Naive thymus-derived CD4-positive, alpha-beta T cell (primary cell): Measurements from ENCODE around the gene UMPS. TPM values are rescaled to one million over a fixed set of nuclear protein-coding genes. Genes with fewer than 3 reads are reported as not detected.

Experiments
- ATAC-seq: fragments of 150-1000 bp; cut with Tn5 transposase; 2 replicates; pipeline ENCODE4 v1.10.0; 2021; ENCODE audit warnings: mild to moderate bottlenecking, moderate library complexity
- CTCF ChIA-PET: fragments of 350-600 bp; sonication (Branson Sonifier 250); formaldehyde crosslinking; loops from one replicate; lab custom pipeline; 2021; ENCODE audit warnings: antibody characterized with exemption; lab: Charles Lee
- POLR2A ChIA-PET: fragments of 350-600 bp; sonication (Branson Sonifier 250); formaldehyde crosslinking; loops from one replicate; lab custom pipeline; 2021; ENCODE audit warnings: antibody characterized with exemption, inconsistent platforms; lab: Charles Lee
- DNase-seq, 9 donors: peaks; one replicate each; pipeline versions ENCODE4 v3.0.0 to v3.0.0-alpha.2; 2020 to 2022; ENCODE audit warnings: mixed read lengths in 1 of 9
- H3K27ac ChIP-seq: one replicate; pipeline ENCODE4 v1.7.0; 2013; ENCODE audit warnings: mild to moderate bottlenecking, low read depth, low read length, moderate library complexity
- H3K27me3 ChIP-seq, 2 donors: one replicate each; pipeline ENCODE4 v1.7.0; 2013; ENCODE audit warnings: low read length in 2 of 2, mild to moderate bottlenecking in 2 of 2, moderate library complexity in 2 of 2; ENCODE audit not compliant: control insufficient read depth in 2 of 2, insufficient read depth in 2 of 2
- H3K36me3 ChIP-seq, 3 experiments: 1 replicate in 2 of 3; 2 replicates in 1 of 3; pipeline ENCODE4 v1.7.0; 2013; ENCODE audit warnings: low read length in 3 of 3, mild to moderate bottlenecking in 3 of 3, moderate library complexity in 1 of 3; ENCODE audit not compliant: insufficient read depth in 3 of 3, control insufficient read depth in 2 of 3
- H3K4me1 ChIP-seq, 2 donors: one replicate each; pipeline ENCODE4 v1.7.0; 2013; ENCODE audit warnings: low read length in 2 of 2, mild to moderate bottlenecking in 2 of 2, moderate library complexity in 1 of 2; ENCODE audit not compliant: control insufficient read depth in 2 of 2, insufficient read depth in 2 of 2
- H3K4me3 ChIP-seq: 2 replicates; pipeline ENCODE4 v1.7.0; 2013; ENCODE audit warnings: mild to moderate bottlenecking, low read length
- H3K9me3 ChIP-seq, 3 experiments: 1 replicate in 2 of 3; 2 replicates in 1 of 3; pipeline ENCODE4 v1.7.0; 2013; ENCODE audit warnings: low read length in 3 of 3; ENCODE audit not compliant: control insufficient read depth in 2 of 3
- H3K27ac Mint-ChIP-seq, 9 donors: one replicate each; pipeline ENCODE4 v1.8.0; 2020 to 2022; ENCODE audit warnings: mixed read lengths in 9 of 9, mild to moderate bottlenecking in 8 of 9, moderate library complexity in 5 of 9, inconsistent platforms in 2 of 9
- H3K27me3 Mint-ChIP-seq, 5 donors: one replicate each; pipeline ENCODE4 v1.8.0; 2021 to 2022; ENCODE audit warnings: mixed read lengths in 5 of 5, mild to moderate bottlenecking in 1 of 5
- H3K36me3 Mint-ChIP-seq, 5 donors: one replicate each; pipeline ENCODE4 v1.8.0; 2020 to 2022; ENCODE audit warnings: mixed read lengths in 5 of 5, mild to moderate bottlenecking in 3 of 5, inconsistent platforms in 1 of 5
- H3K4me1 Mint-ChIP-seq, 7 donors: one replicate each; pipeline ENCODE4 v1.8.0; 2020 to 2022; ENCODE audit warnings: mixed read lengths in 7 of 7, mild to moderate bottlenecking in 3 of 7, inconsistent platforms in 1 of 7
- H3K4me3 Mint-ChIP-seq, 10 donors: one replicate each; pipeline ENCODE4 v1.8.0; 2020 to 2022; ENCODE audit warnings: mild to moderate bottlenecking in 10 of 10, mixed read lengths in 10 of 10, moderate library complexity in 6 of 10, inconsistent platforms in 2 of 10
- H3K9me3 Mint-ChIP-seq, 11 donors: one replicate each; pipeline ENCODE4 v1.8.0; 2020 to 2022; ENCODE audit warnings: mixed read lengths in 11 of 11, mild to moderate bottlenecking in 4 of 11, inconsistent platforms in 1 of 11, moderate library complexity in 1 of 11
- intact Hi-C, 2 donors: fragments of 100-400 bp; cut with micrococcal nuclease; formaldehyde crosslinking; loops; one replicate each; pipeline ENCODE4 v1.15.1; 2023
- polyA plus RNA-seq, 2 donors: library from polyadenylated mRNA; unstranded; fragments of 300-500 nt; fragmentation: Illumina TruSeq; gene quantifications; one replicate each; pipeline ENCODE4 v1.2.3, GENCODE V29; 2021
- total RNA-seq, 6 experiments: library from RNA in 5 of 6; stranded (reverse) in 5 of 6; gene quantifications; 1 replicate in 5 of 6; 2 replicates in 1 of 6; pipeline ENCODE4 v1.2.3 and lab custom pipeline; 2021 to 2026

Gene UMPS
- total and polyA plus RNA-seq, 7 experiments from 2014 or later = 13.2 to 41.8 (median 24.8) TPM

GRCh38 chr3:124769462-124769861 is 39.2 kb downstream of the UMPS start:
- ATAC-seq (no peak), DNase-seq (no peak)
- H3K27me3 ChIP-seq = no peaks in the 10 kb centered on the region
- H3K4me1 ChIP-seq = no peaks in the 10 kb centered on the region
- H3K36me3 ChIP-seq = no peaks in the 10 kb centered on the region
- no peak overlapping the region for H3K27ac ChIP-seq
- Mint-ChIP-seq H3K27ac (no peak overlapping the region), H3K27me3 (peaks cover 0 to 29% (median 16%) of the 10 kb centered on the region in 5 donors), H3K9me3 (no peaks in the 10 kb centered on the region), H3K36me3 (no peaks in the 10 kb centered on the region), H3K4me3 (no peak overlapping the region), H3K4me1 (no peaks in the 10 kb centered on the region)
- intact Hi-C loops = loop anchor here in 1 of 2 donors (10.0 kb wide), 1 partner anchor 375 kb away; no protein-coding TSS in a partner anchor
- ChIA-PET CTCF (interaction anchor here (1.6 to 2.7 kb wide), 2 partner anchors 8 to 132 kb away, joined by 6 to 10 read pairs; no protein-coding TSS in a partner anchor), POLR2A (no interaction called here)
- H3K4me3 ChIP-seq = no peak overlapping the region
- H3K9me3 ChIP-seq = no peaks in the 10 kb centered on the region

GRCh38 chr3:124770336-124771082 is 40.3 kb downstream of the UMPS start:
- POLR2A ChIA-PET = no interaction called here

GRCh38 chr3:124771083-124771445 is 40.8 kb downstream of the UMPS start:
- Mint-ChIP-seq H3K4me3 (no peak overlapping the region), H3K4me1 (no peaks in the 10 kb centered on the region), H3K27ac (no peak overlapping the region), H3K9me3 (no peaks in the 10 kb centered on the region), H3K36me3 (no peaks in the 10 kb centered on the region), H3K27me3 (peaks cover 0 to 29% (median 20%) of the 10 kb centered on the region in 5 donors)
- no peaks in the 10 kb centered on the region for H3K9me3 ChIP-seq
- H3K4me1 ChIP-seq = no peaks in the 10 kb centered on the region
- ATAC-seq = no peak
- DNase-seq = no peak
- no peak overlapping the region for H3K4me3 ChIP-seq
- ChIA-PET POLR2A (no interaction called here), CTCF (interaction anchor here (1.6 to 2.7 kb wide), 2 partner anchors 10 to 130 kb away, joined by 6 to 10 read pairs; no protein-coding TSS in a partner anchor)
- intact Hi-C loops = no loop called here
- no peaks in the 10 kb centered on the region for H3K27me3 ChIP-seq
- H3K36me3 ChIP-seq = no peaks in the 10 kb centered on the region
- H3K27ac ChIP-seq = no peak overlapping the region

More at GRCh38 chr3:124770336-124771082, 40.3 kb downstream of the UMPS start:
- peaks cover 0 to 29% (median 20%) of the 10 kb centered on the region in 5 donors for H3K27me3 Mint-ChIP-seq
- H3K4me3 ChIP-seq = no peak overlapping the region
- no peaks in the 10 kb centered on the region for H3K4me1 ChIP-seq
- no peak overlapping the region for H3K4me3 Mint-ChIP-seq
- ATAC-seq (no peak), DNase-seq (no peak)
- no peak overlapping the region for H3K27ac ChIP-seq
- no peak overlapping the region for H3K27ac Mint-ChIP-seq
- H3K27me3 ChIP-seq = no peaks in the 10 kb centered on the region
- no peaks in the 10 kb centered on the region for H3K36me3 Mint-ChIP-seq
- no peaks in the 10 kb centered on the region for H3K36me3 ChIP-seq
- H3K4me1 Mint-ChIP-seq = no peaks in the 10 kb centered on the region
- CTCF ChIA-PET = interaction anchor here (1.6 to 2.7 kb wide), 2 partner anchors 9 to 131 kb away, joined by 6 to 10 read pairs; no protein-coding TSS in a partner anchor
- no peaks in the 10 kb centered on the region for H3K9me3 Mint-ChIP-seq
- intact Hi-C loops = no loop called here
- no peaks in the 10 kb centered on the region for H3K9me3 ChIP-seq

GRCh38 chr3:124772081-124772831 is 42.0 kb downstream of the UMPS start:
- H3K27me3 ChIP-seq = no peaks in the 10 kb centered on the region
- Mint-ChIP-seq H3K27ac (no peak overlapping the region), H3K36me3 (no peaks in the 10 kb centered on the region), H3K4me3 (no peak overlapping the region), H3K27me3 (peaks cover 0 to 29% (median 18%) of the 10 kb centered on the region in 5 donors), H3K9me3 (no peaks in the 10 kb centered on the region), H3K4me1 (no peaks in the 10 kb centered on the region)
- no peak for ATAC-seq
- no peaks in the 10 kb centered on the region for H3K36me3 ChIP-seq
- intact Hi-C loops = no loop called here
- no peak overlapping the region for H3K27ac ChIP-seq
- POLR2A ChIA-PET = interaction anchor here (0.6 kb wide), 1 partner anchor 52 kb away, joined by 3 read pairs; no protein-coding TSS in a partner anchor
- no peaks in the 10 kb centered on the region for H3K9me3 ChIP-seq
- H3K4me1 ChIP-seq = no peaks in the 10 kb centered on the region
- CTCF ChIA-PET = interaction anchor here (2.7 kb wide), 1 partner anchor 129 kb away, joined by 10 read pairs; no protein-coding TSS in a partner anchor
- DNase-seq = no peak
- H3K4me3 ChIP-seq = no peak overlapping the region

- no peak overlapping the region for H3K4me3 ChIP-seq
- no peaks in the 10 kb centered on the region for H3K9me3 ChIP-seq
- Mint-ChIP-seq H3K27ac (no peak overlapping the region), H3K4me1 (no peaks in the 10 kb centered on the region), H3K9me3 (no peaks in the 10 kb centered on the region), H3K27me3 (peaks cover 0 to 35% (median 20%) of the 10 kb centered on the region in 5 donors), H3K36me3 (no peaks in the 10 kb centered on the region), H3K4me3 (no peak overlapping the region)
- POLR2A ChIA-PET = no interaction called here
- no peaks in the 10 kb centered on the region for H3K27me3 ChIP-seq
- H3K27ac ChIP-seq = no peak overlapping the region
- CTCF ChIA-PET = interaction anchor here (0.6 kb wide), 1 partner anchor 37 kb away, joined by 3 read pairs; no protein-coding TSS in a partner anchor
- H3K4me1 ChIP-seq = no peaks in the 10 kb centered on the region
- intact Hi-C loops = no loop called here
- ATAC-seq (no peak), DNase-seq (no peak)
- H3K36me3 ChIP-seq = no peaks in the 10 kb centered on the region
Observed at GRCh38 chr3:124773351-124774326, 43.4 kb downstream of the UMPS start.

- H3K9me3 ChIP-seq = no peaks in the 10 kb centered on the region
- no peak overlapping the region for H3K27ac ChIP-seq
- DNase-seq (no peak), ATAC-seq (no peak)
- no peak overlapping the region for H3K4me3 Mint-ChIP-seq
- ChIA-PET CTCF (interaction anchor here (0.6 kb wide), 1 partner anchor 13 kb away, joined by 3 read pairs; no protein-coding TSS in a partner anchor), POLR2A (no interaction called here)
- no peaks in the 10 kb centered on the region for H3K4me1 ChIP-seq
- H3K36me3 ChIP-seq = no peaks in the 10 kb centered on the region
- no peaks in the 10 kb centered on the region for H3K36me3 Mint-ChIP-seq
- H3K27me3 Mint-ChIP-seq = peaks cover 0 to 35% (median 21%) of the 10 kb centered on the region in 5 donors
- intact Hi-C loops = no loop called here
- no peak overlapping the region for H3K27ac Mint-ChIP-seq
- peaks cover 0 to 4% (median 0%) of the 10 kb centered on the region in 7 donors for H3K4me1 Mint-ChIP-seq
- H3K4me3 ChIP-seq = no peak overlapping the region
- no peaks in the 10 kb centered on the region for H3K27me3 ChIP-seq
- no peaks in the 10 kb centered on the region for H3K9me3 Mint-ChIP-seq
Observed at GRCh38 chr3:124774327-124774718, 44.1 kb downstream of the UMPS start.
